Bronchial epithelial cell (primary cell): ENCODE data around the gene PDE4B. TPM values are rescaled to one million over a fixed set of nuclear protein-coding genes. Genes with fewer than 3 reads are reported as not detected.

Experiments
- DNase-seq: peaks from one replicate; pipeline ENCODE4 v3.0.0-alpha.2; 2010; ENCODE audit warnings: low read depth
- FAIRE-seq: peaks from 2 replicates; lab custom pipeline; 2011; peaks lifted over from hg19 to GRCh38; lab: Jason Lieb, UNC
- H3K27me3 ChIP-seq: 2 replicates; pipeline ENCODE4 v1.5.1; 2011; ENCODE audit warnings: low read length; ENCODE audit not compliant: control insufficient read depth, insufficient read depth
- H3K36me3 ChIP-seq: 2 replicates; pipeline ENCODE4 v1.5.1; 2011; ENCODE audit warnings: low read length; ENCODE audit not compliant: control insufficient read depth, insufficient read depth
- H3K4me3 ChIP-seq: 2 replicates; pipeline ENCODE4 v1.5.1; 2011; ENCODE audit warnings: mild to moderate bottlenecking, low read depth, low read length, control low read depth
- CTCF ChIP-seq: IDR thresholded peaks from 2 replicates; pipeline ENCODE4 v1.5.1; 2011; ENCODE audit warnings: mild to moderate bottlenecking, moderate library complexity, low read length, control low read depth, inconsistent platforms; ENCODE audit not compliant: insufficient read depth, severe bottlenecking
- total RNA-seq: library from RNA; depleted of rRNA; stranded (reverse); fragments of >200 nt; gene quantifications from 2 replicates; pipeline ENCODE4 v1.2.1, GENCODE V29; 2014

The PDE4B gene
- total RNA-seq, 1 donor from 2014 or later, result 0.26 TPM

GRCh38 chr1:66354311-66355201 is 561.9 kb downstream of the PDE4B start:
- TF ChIP-seq CTCF, result no peak
- no peaks in the 10 kb centered on the region for H3K27me3 ChIP-seq
- DNase-seq, result no peak
- H3K4me3 ChIP-seq, result no peak overlapping the region
- no peak for FAIRE-seq
- H3K36me3 ChIP-seq, result no peaks in the 10 kb centered on the region

- no peak for TF ChIP-seq CTCF
- DNase-seq (no peak), FAIRE-seq (no peak)
- no peak overlapping the region for H3K4me3 ChIP-seq
- no peaks in the 10 kb centered on the region for H3K27me3 ChIP-seq
- H3K36me3 ChIP-seq, result no peaks in the 10 kb centered on the region
These were observed 563.1 kb downstream of the PDE4B start for GRCh38 chr1:66355756-66356155.

- Histone ChIP-seq H3K36me3 (no peaks in the 10 kb centered on the region), H3K4me3 (no peak overlapping the region), H3K27me3 (no peaks in the 10 kb centered on the region)
- no peak for FAIRE-seq
- no peak for DNase-seq
- no peak for TF ChIP-seq CTCF
These were observed 563.9 kb downstream of the PDE4B start for GRCh38 chr1:66356605-66357004.

GRCh38 chr1:66357021-66357420 is 564.3 kb downstream of the PDE4B start:
- H3K27me3 ChIP-seq, result no peaks in the 10 kb centered on the region
- no peaks in the 10 kb centered on the region for H3K36me3 ChIP-seq
- FAIRE-seq (no peak), DNase-seq (no peak)
- H3K4me3 ChIP-seq, result no peak overlapping the region
- no peak for TF ChIP-seq CTCF

GRCh38 chr1:66357478-66358197 is 564.9 kb downstream of the PDE4B start:
- TF ChIP-seq CTCF, result no peak
- DNase-seq (no peak), FAIRE-seq (no peak)
- Histone ChIP-seq H3K4me3 (no peak overlapping the region), H3K36me3 (no peaks in the 10 kb centered on the region), H3K27me3 (no peaks in the 10 kb centered on the region)
